HCT116 (cell line): ENCODE measurements around the gene ZBTB16. TPM values are rescaled to one million over a fixed set of nuclear protein-coding genes. Genes with fewer than 3 reads are reported as not detected.

Source experiments
- ATAC-seq: fragments of 200-7000 bp; cut with Tn5 transposase; 2 replicates; pipeline ENCODE4 v1.9.1; 2020; ENCODE audit warnings: mild to moderate bottlenecking, moderate library complexity
- BruUV-seq: library from RNA; stranded (reverse); fragments of 400-500 nt; replicated peaks from 2 replicates; lab custom pipeline; 2021; lab: Mats Ljungman, UMichigan
- CTCF ChIA-PET: fragments of 300-600 bp; sonication (Branson Sonifier 250); formaldehyde crosslinking; loops from one replicate; lab custom pipeline; 2021; ENCODE audit warnings: antibody characterized with exemption; lab: Charles Lee
- POLR2A ChIA-PET: fragments of 300-600, 350-600 bp; sonication (Branson Sonifier 250); formaldehyde crosslinking; loops from one replicate; lab custom pipeline; 2021; ENCODE audit warnings: antibody characterized with exemption; lab: Charles Lee
- RAD21 ChIA-PET, 2 experiments: fragments of 300-600 bp; sonication (Branson Sonifier 250); formaldehyde crosslinking; loops; one replicate each; lab custom pipeline; 2023; ENCODE audit warnings: low total read pairs in 2 of 2; ENCODE audit not compliant: uncharacterized antibody in 2 of 2, unreplicated experiment in 2 of 2, low non-redundant PET in 1 of 2; lab: Charles Lee
- DNase-seq: peaks from one replicate; pipeline ENCODE4 v3.0.0-alpha.2; 2010; ENCODE audit warnings: low read depth, low spot score
- H2AFZ ChIP-seq: fragments of 200-600 bp; shearing (Covaris generic), sonication (generic); 2 replicates; pipeline ENCODE4 v1.6.1; 2017; ENCODE audit warnings: low read depth, mixed run types, mixed read lengths, antibody characterized with exemption, low read length; ENCODE audit not compliant: poor library complexity, severe bottlenecking
- H3K27ac ChIP-seq: 2 replicates; pipeline ENCODE4 v1.5.1; 2012; ENCODE audit warnings: low read depth, low read length
- H3K27me3 ChIP-seq: fragments of 200-600 bp; sonication (generic); 2 replicates; pipeline ENCODE4 v1.6.1; 2016; ENCODE audit warnings: mixed run types, low read length, mixed read lengths; ENCODE audit not compliant: insufficient read depth
- H3K36me3 ChIP-seq, 2 experiments: fragments of 200-500 bp in 1 of 2; fragments of 200-600 bp in 1 of 2; sonication (Bioruptor generic) in 1 of 2; sonication (generic) in 1 of 2; 2 replicates each; pipeline versions ENCODE4 v1.5.1 to v1.6.1; 2014 to 2016; ENCODE audit warnings: low read length in 2 of 2, inconsistent platforms in 1 of 2, mixed read lengths in 1 of 2, mixed run types in 1 of 2; ENCODE audit not compliant: insufficient read depth in 2 of 2, control insufficient read depth in 1 of 2
- H3K4me1 ChIP-seq, 2 experiments: fragments of 200-600 bp in 1 of 2; sonication (generic) in 1 of 2; 2 replicates each; pipeline versions ENCODE4 v1.5.1 to v1.6.1; 2012 to 2017; ENCODE audit warnings: low read length in 2 of 2, inconsistent platforms in 1 of 2, mild to moderate bottlenecking in 1 of 2, mixed read lengths in 1 of 2, mixed run types in 1 of 2, moderate library complexity in 1 of 2; ENCODE audit not compliant: insufficient read depth in 2 of 2, control insufficient read depth in 1 of 2
- H3K4me2 ChIP-seq: fragments of 200-600 bp; sonication (generic); 2 replicates; pipeline ENCODE4 v1.6.1; 2017; ENCODE audit warnings: mixed run types, low read length, mixed read lengths
- H3K4me3 ChIP-seq, 2 experiments: fragments of 200-600 bp in 1 of 2; sonication (generic) in 1 of 2; replicated peaks in 1 of 2; 2 replicates each; pipeline ENCODE4 v1.5.1; 2011 to 2016; ENCODE audit warnings: low read length in 2 of 2, control low read depth in 1 of 2, low read depth in 1 of 2, mild to moderate bottlenecking in 1 of 2, mixed read lengths in 1 of 2, mixed run types in 1 of 2
- H3K79me2 ChIP-seq: fragments of 200-600 bp; sonication (generic); 2 replicates; pipeline ENCODE4 v1.6.1; 2017; ENCODE audit warnings: mild to moderate bottlenecking, mixed run types, low read length, moderate library complexity, mixed read lengths; ENCODE audit not compliant: insufficient read depth
- H3K9ac ChIP-seq: fragments of 200-600 bp; sonication (generic); 2 replicates; pipeline ENCODE4 v1.6.1; 2016; ENCODE audit warnings: low read length, mixed read lengths
- H3K9me2 ChIP-seq: fragments of 200-600 bp; sonication (generic), shearing (Covaris generic); 2 replicates; pipeline ENCODE4 v1.6.1; 2017; ENCODE audit warnings: mixed run types, mild to moderate bottlenecking, moderate library complexity; ENCODE audit not compliant: insufficient read depth
- H3K9me3 ChIP-seq, 2 experiments: fragments of 200-500 bp in 1 of 2; fragments of 200-600 bp in 1 of 2; sonication (Bioruptor generic) in 1 of 2; sonication (generic) in 1 of 2; 2 replicates each; pipeline ENCODE4 v1.6.1; 2014 to 2017; ENCODE audit warnings: low read length in 2 of 2, mixed read lengths in 2 of 2, inconsistent platforms in 1 of 2, low read depth in 1 of 2, mild to moderate bottlenecking in 1 of 2, mixed run types in 1 of 2, moderate library complexity in 1 of 2; ENCODE audit not compliant: control insufficient read depth in 1 of 2, insufficient read depth in 1 of 2
- H4K20me1 ChIP-seq: fragments of 200-600 bp; sonication (generic), shearing (Covaris generic); 2 replicates; pipeline ENCODE4 v1.6.1; 2017; ENCODE audit warnings: mixed run types, mild to moderate bottlenecking, moderate library complexity; ENCODE audit not compliant: insufficient read depth
- CBX3 ChIP-seq: IDR thresholded peaks from 2 replicates; pipeline ENCODE4 v1.6.1; 2012; ENCODE audit warnings: low read depth
- CEBPB ChIP-seq: IDR thresholded peaks from 2 replicates; pipeline ENCODE4 v1.6.1; 2012; ENCODE audit warnings: low read depth
- EGR1 ChIP-seq: IDR thresholded peaks from 2 replicates; pipeline ENCODE4 v1.6.1; 2012; ENCODE audit warnings: low read depth
- ELF1 ChIP-seq: IDR thresholded peaks from 2 replicates; pipeline ENCODE4 v1.6.1; 2012; ENCODE audit warnings: low read depth, borderline replicate concordance
- EZH2 ChIP-seq: fragments of 200-600 bp; sonication (generic); IDR thresholded peaks from 2 replicates; pipeline ENCODE4 v1.6.1; 2017; ENCODE audit warnings: antibody characterized with exemption, mixed run types
- JUND ChIP-seq: IDR thresholded peaks from 2 replicates; pipeline ENCODE4 v1.6.1; 2012
- POLR2A ChIP-seq: IDR thresholded peaks from 2 replicates; pipeline ENCODE4 v1.7.0; 2011; ENCODE audit warnings: borderline replicate concordance; ENCODE audit not compliant: insufficient read depth, insufficient read length; ENCODE audit errors: extremely low read depth
- POLR2AphosphoS5 ChIP-seq: IDR thresholded peaks from 2 replicates; pipeline ENCODE4 v1.6.1; 2011; ENCODE audit warnings: mild to moderate bottlenecking, low read depth, low read length, moderate library complexity
- RAD21 ChIP-seq: IDR thresholded peaks from 2 replicates; pipeline ENCODE4 v1.6.1; 2012; ENCODE audit warnings: low read depth, mild to moderate bottlenecking
- SIN3A ChIP-seq: IDR thresholded peaks from 2 replicates; pipeline ENCODE4 v1.6.1; 2012; ENCODE audit warnings: low read depth
- SP1 ChIP-seq: IDR thresholded peaks from 2 replicates; pipeline ENCODE4 v1.6.1; 2012; ENCODE audit warnings: low read depth
- SRF ChIP-seq: IDR thresholded peaks from 2 replicates; pipeline ENCODE4 v1.6.1; 2012; ENCODE audit warnings: low read depth
- TCF7L2 ChIP-seq: IDR thresholded peaks from 2 replicates; pipeline ENCODE4 v1.7.0; 2011; ENCODE audit warnings: borderline replicate concordance, inconsistent platforms; ENCODE audit not compliant: insufficient read depth, insufficient read length; ENCODE audit errors: extremely low read depth
- YY1 ChIP-seq: IDR thresholded peaks from 2 replicates; pipeline ENCODE4 v1.6.1; 2011; ENCODE audit warnings: low read length, low read depth, moderate library complexity, mild to moderate bottlenecking; ENCODE audit not compliant: insufficient replicate concordance; ENCODE audit errors: extremely low read depth
- ZNF274 ChIP-seq: fragments of 200-500 bp; sonication (Bioruptor generic); IDR thresholded peaks from 2 replicates; pipeline ENCODE4 v1.6.1; 2014; ENCODE audit warnings: mild to moderate bottlenecking, low read depth, low read length, inconsistent platforms
- intact Hi-C: fragments of 100-400 bp; cut with micrococcal nuclease; formaldehyde crosslinking; loops from 2 replicates; pipeline ENCODE4 v1.10.0; 2022
- total RNA-seq: library from RNA; stranded (reverse); gene quantifications from one replicate; pipeline ENCODE4 v1.2.1, GENCODE V29; 2021; ENCODE audit not compliant: unreplicated experiment
- TF ChIP-seq, protein P1 (sequence below): IDR thresholded peaks from 2 replicates; pipeline ENCODE4 v1.6.1; 2012
- TF ChIP-seq, protein P2 (sequence below), 3 experiments: fragments of 200-600 bp in 1 of 3; sonication (generic) in 1 of 3; IDR thresholded peaks in 2 of 3; conservative IDR thresholded peaks in 1 of 3; 2 replicates each; pipeline ENCODE4 v1.5.1; 2012 to 2017; ENCODE audit warnings: low read depth in 2 of 3, low read length in 2 of 3, antibody characterized with exemption in 1 of 3, borderline replicate concordance in 1 of 3, control low read depth in 1 of 3, mild to moderate bottlenecking in 1 of 3, mixed read lengths in 1 of 3, mixed run types in 1 of 3, moderate library complexity in 1 of 3; ENCODE audit not compliant: insufficient read depth in 1 of 3
- TF ChIP-seq, protein P3 (sequence below): IDR thresholded peaks from 2 replicates; pipeline ENCODE4 v1.6.1; 2012; ENCODE audit warnings: low read depth
- TF ChIP-seq, protein P4 (sequence below): IDR thresholded peaks from 2 replicates; pipeline ENCODE4 v1.6.1; 2012
- TF ChIP-seq, protein P5 (sequence below): IDR thresholded peaks from 2 replicates; pipeline ENCODE4 v1.6.1; 2011; ENCODE audit warnings: mild to moderate bottlenecking, low read length, moderate library complexity; ENCODE audit not compliant: insufficient replicate concordance; ENCODE audit errors: extremely low read depth

Gene ZBTB16
- total RNA-seq, 1 experiment from 2014 or later, result 0.30 TPM

DNA sequence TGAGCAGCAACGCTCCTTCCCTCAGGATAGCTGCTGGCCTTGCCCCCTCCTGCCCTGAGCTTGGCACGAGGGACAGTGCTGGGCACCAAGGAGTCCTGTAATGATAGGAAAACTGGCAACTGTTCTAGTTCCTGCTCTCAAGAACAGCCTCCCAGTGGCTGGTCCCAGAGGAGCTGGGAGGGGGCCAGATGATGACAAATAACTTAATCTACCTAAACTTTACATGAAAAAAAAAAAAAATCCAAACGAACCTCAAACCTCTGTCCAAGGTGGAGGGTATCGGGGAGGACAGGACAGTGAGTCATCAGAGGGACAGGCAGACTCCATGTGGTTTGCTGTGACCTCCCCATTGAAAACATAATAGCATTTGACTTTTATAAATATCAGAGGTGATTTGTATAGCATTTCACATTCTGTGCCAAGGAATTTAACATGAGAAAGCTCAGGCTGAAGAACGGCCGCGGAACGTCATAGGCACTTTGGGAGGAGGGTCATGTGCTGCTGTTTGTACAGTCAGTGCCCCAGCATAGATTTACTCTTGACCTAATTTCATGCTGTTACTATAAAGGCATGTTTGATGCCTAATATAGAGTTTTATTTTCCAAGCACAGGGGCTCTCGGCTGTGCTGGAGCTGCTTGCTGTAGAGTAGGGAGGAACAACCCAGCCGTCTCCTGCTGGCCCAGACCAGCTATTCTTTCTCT, 138.4 kb downstream of the ZBTB16 start:
- no peaks in the 10 kb centered on the region for H3K4me1 ChIP-seq
- no TSS peak for BruUV-seq
- intact Hi-C loops, result no loop called here
- no peaks in the 10 kb centered on the region for H3K27me3 ChIP-seq
- H3K9me3 ChIP-seq, result no peaks in the 10 kb centered on the region
- no peaks in the 10 kb centered on the region for H4K20me1 ChIP-seq
- no peak overlapping the region for H2AFZ ChIP-seq
- no peak overlapping the region for H3K9ac ChIP-seq
- DNase-seq (no peak), ATAC-seq (no peak)
- H3K36me3 ChIP-seq, result no peaks in the 10 kb centered on the region
- ChIA-PET POLR2A (no interaction called here), RAD21 (no interaction called here), CTCF (no interaction called here)
- no peak overlapping the region for H3K27ac ChIP-seq
- H3K4me2 ChIP-seq, result no peak overlapping the region
- no peaks in the 10 kb centered on the region for H3K9me2 ChIP-seq
- no peaks in the 10 kb centered on the region for H3K79me2 ChIP-seq
- no peak overlapping the region for H3K4me3 ChIP-seq
- no peak for TF ChIP-seq JUND
- no peak for TF ChIP-seq EGR1
- TF ChIP-seq, protein P1, sequence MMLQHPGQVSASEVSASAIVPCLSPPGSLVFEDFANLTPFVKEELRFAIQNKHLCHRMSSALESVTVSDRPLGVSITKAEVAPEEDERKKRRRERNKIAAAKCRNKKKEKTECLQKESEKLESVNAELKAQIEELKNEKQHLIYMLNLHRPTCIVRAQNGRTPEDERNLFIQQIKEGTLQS, result no peak
- no peak for TF ChIP-seq POLR2A
- no peak for TF ChIP-seq SRF
- TF ChIP-seq, protein P2, sequence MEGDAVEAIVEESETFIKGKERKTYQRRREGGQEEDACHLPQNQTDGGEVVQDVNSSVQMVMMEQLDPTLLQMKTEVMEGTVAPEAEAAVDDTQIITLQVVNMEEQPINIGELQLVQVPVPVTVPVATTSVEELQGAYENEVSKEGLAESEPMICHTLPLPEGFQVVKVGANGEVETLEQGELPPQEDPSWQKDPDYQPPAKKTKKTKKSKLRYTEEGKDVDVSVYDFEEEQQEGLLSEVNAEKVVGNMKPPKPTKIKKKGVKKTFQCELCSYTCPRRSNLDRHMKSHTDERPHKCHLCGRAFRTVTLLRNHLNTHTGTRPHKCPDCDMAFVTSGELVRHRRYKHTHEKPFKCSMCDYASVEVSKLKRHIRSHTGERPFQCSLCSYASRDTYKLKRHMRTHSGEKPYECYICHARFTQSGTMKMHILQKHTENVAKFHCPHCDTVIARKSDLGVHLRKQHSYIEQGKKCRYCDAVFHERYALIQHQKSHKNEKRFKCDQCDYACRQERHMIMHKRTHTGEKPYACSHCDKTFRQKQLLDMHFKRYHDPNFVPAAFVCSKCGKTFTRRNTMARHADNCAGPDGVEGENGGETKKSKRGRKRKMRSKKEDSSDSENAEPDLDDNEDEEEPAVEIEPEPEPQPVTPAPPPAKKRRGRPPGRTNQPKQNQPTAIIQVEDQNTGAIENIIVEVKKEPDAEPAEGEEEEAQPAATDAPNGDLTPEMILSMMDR (IDR thresholded peaks at IDR 0.05 in 2 of 3, conservative IDR thresholded peaks at IDR 0.05 in 1 of 3; ENCODE audit: borderline replicate concordance in 1 of 3, insufficient read depth in 1 of 3, low read depth in 2 of 3, low read length in 2 of 3), result no peak
- TF ChIP-seq, protein P3, sequence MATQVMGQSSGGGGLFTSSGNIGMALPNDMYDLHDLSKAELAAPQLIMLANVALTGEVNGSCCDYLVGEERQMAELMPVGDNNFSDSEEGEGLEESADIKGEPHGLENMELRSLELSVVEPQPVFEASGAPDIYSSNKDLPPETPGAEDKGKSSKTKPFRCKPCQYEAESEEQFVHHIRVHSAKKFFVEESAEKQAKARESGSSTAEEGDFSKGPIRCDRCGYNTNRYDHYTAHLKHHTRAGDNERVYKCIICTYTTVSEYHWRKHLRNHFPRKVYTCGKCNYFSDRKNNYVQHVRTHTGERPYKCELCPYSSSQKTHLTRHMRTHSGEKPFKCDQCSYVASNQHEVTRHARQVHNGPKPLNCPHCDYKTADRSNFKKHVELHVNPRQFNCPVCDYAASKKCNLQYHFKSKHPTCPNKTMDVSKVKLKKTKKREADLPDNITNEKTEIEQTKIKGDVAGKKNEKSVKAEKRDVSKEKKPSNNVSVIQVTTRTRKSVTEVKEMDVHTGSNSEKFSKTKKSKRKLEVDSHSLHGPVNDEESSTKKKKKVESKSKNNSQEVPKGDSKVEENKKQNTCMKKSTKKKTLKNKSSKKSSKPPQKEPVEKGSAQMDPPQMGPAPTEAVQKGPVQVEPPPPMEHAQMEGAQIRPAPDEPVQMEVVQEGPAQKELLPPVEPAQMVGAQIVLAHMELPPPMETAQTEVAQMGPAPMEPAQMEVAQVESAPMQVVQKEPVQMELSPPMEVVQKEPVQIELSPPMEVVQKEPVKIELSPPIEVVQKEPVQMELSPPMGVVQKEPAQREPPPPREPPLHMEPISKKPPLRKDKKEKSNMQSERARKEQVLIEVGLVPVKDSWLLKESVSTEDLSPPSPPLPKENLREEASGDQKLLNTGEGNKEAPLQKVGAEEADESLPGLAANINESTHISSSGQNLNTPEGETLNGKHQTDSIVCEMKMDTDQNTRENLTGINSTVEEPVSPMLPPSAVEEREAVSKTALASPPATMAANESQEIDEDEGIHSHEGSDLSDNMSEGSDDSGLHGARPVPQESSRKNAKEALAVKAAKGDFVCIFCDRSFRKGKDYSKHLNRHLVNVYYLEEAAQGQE, result no peak
- no peak for TF ChIP-seq POLR2AphosphoS5
- no peak for TF ChIP-seq CBX3
- TF ChIP-seq ELF1, result no peak
- TF ChIP-seq, protein P4, sequence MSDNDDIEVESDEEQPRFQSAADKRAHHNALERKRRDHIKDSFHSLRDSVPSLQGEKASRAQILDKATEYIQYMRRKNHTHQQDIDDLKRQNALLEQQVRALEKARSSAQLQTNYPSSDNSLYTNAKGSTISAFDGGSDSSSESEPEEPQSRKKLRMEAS, result no peak
- no peak for TF ChIP-seq ZNF274
- TF ChIP-seq YY1, result no peak
- TF ChIP-seq SP1, result no peak
- TF ChIP-seq CEBPB, result no peak
- no peak for TF ChIP-seq SIN3A
- TF ChIP-seq TCF7L2, result no peak
- TF ChIP-seq, protein P5, sequence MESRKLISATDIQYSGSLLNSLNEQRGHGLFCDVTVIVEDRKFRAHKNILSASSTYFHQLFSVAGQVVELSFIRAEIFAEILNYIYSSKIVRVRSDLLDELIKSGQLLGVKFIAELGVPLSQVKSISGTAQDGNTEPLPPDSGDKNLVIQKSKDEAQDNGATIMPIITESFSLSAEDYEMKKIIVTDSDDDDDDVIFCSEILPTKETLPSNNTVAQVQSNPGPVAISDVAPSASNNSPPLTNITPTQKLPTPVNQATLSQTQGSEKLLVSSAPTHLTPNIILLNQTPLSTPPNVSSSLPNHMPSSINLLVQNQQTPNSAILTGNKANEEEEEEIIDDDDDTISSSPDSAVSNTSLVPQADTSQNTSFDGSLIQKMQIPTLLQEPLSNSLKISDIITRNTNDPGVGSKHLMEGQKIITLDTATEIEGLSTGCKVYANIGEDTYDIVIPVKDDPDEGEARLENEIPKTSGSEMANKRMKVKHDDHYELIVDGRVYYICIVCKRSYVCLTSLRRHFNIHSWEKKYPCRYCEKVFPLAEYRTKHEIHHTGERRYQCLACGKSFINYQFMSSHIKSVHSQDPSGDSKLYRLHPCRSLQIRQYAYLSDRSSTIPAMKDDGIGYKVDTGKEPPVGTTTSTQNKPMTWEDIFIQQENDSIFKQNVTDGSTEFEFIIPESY, result no peak
- TF ChIP-seq EZH2, result no peak
- TF ChIP-seq RAD21, result no peak
